GM12865 (cell line): ENCODE data around the gene MRTFA.

ENCODE experiments used
- DNase-seq: peaks from one replicate; pipeline ENCODE4 v3.0.0; 2010; ENCODE audit warnings: low read depth
- H3K4me3 ChIP-seq: 2 replicates; pipeline ENCODE4 v1.5.1; 2011; ENCODE audit warnings: mild to moderate bottlenecking, low read depth, low read length, control low read depth
- TF ChIP-seq, protein P1 (sequence below): IDR thresholded peaks from 2 replicates; pipeline ENCODE4 v1.5.1; 2011; ENCODE audit warnings: low read length, control low read depth, low read depth, inconsistent platforms; ENCODE audit not compliant: insufficient read depth; ENCODE audit errors: missing control alignments

MRTFA gene

DNA sequence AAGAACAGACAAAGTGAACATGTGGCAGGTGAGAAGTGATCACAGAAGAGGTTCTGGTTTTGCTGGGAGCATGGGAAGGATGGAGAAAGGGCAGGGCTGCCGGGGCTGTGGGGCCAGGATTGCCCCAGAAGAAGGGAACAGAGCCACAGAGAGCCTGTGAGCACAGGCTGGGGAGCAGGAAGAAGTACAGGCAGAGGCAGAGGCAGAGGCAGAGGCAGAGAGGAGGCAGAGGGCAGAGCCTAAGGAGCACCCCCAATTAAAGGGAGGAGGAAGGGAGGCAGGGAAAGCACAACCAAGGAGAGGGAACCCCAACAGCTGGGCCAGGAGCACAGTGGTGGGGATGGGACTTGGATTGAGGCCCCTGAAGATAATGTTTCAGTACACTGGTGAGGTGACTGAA is 214.6 kb downstream of the MRTFA start:
- TF ChIP-seq, protein P1, sequence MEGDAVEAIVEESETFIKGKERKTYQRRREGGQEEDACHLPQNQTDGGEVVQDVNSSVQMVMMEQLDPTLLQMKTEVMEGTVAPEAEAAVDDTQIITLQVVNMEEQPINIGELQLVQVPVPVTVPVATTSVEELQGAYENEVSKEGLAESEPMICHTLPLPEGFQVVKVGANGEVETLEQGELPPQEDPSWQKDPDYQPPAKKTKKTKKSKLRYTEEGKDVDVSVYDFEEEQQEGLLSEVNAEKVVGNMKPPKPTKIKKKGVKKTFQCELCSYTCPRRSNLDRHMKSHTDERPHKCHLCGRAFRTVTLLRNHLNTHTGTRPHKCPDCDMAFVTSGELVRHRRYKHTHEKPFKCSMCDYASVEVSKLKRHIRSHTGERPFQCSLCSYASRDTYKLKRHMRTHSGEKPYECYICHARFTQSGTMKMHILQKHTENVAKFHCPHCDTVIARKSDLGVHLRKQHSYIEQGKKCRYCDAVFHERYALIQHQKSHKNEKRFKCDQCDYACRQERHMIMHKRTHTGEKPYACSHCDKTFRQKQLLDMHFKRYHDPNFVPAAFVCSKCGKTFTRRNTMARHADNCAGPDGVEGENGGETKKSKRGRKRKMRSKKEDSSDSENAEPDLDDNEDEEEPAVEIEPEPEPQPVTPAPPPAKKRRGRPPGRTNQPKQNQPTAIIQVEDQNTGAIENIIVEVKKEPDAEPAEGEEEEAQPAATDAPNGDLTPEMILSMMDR = no peak
- no peak overlapping the region for H3K4me3 ChIP-seq
- DNase-seq = no peak

DNA sequence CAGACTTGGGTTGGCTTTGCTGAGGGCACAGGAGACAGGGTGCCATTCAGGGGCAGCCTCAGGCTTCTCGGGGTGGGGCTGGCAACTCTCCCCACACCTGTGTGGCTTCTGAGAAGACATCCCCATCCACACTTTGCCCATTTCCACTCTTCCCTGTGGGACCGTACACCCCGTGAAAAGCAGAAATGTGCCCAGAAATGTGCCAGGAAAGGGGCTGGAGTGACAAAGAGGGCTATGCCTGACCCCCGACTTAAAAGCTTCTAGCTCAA is 215.5 kb downstream of the MRTFA start:
- H3K4me3 ChIP-seq = no peak overlapping the region
- TF ChIP-seq, protein P1 = no peak
- no peak for DNase-seq

DNA sequence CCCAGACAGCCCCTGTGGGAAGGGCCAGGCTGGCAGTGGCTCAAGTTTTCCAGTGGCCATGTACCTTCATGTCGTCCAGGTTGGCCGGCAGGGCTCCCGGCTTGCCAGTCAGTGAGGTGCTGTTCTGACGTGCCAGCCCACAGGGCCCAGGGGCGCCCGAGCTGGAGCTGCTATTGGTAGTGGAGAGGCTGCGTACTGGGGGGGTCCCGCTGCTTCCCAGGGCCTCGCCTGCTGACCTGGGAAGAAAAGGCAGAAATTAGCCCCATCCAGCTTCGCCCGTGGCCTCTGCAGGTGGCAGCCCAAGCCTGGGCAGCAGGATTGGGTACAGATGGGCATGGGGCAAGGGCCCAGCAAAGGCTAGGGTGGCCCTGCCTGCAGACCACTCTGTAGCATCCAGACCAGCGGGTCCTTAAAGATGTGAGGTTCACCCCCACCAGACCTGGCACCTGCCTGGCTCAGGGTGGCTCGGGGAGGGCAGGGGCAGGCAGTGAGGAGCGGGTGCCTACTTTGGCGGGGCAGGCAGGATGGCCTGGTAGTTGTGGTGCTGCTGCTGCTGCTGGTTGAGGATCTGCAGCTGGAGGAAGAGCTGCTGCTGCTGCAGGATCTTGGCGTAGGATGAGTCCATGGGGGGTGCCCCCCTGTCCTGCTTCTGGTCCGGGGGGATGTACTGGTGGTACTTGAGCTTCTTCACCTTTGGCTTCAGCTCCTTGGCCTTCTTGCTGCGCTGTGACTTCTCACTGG is 216.0 kb downstream of the MRTFA start:
- TF ChIP-seq, protein P1 = no peak
- H3K4me3 ChIP-seq = no peak overlapping the region
- DNase-seq = no peak

DNA sequence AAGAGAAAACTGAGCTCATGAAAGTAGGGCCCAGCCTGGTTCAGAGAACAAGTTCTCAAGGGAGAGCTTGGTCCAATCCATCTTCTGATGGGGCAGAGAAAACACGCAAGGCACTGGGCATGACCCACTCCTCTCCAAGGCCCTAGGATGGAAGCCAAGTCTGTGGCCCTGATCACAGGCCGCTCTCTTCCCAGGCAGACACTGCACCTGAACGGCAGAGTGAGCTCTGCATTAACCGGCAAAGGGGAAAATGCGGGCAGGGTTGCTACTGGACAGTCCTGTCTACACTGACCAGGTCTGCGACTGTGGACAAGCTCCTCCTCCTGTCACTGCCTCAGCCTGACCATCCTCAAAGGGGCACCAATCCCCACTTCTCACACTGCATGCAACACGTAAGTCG is 216.8 kb downstream of the MRTFA start:
- TF ChIP-seq, protein P1 = no peak
- H3K4me3 ChIP-seq = no peak overlapping the region

DNA sequence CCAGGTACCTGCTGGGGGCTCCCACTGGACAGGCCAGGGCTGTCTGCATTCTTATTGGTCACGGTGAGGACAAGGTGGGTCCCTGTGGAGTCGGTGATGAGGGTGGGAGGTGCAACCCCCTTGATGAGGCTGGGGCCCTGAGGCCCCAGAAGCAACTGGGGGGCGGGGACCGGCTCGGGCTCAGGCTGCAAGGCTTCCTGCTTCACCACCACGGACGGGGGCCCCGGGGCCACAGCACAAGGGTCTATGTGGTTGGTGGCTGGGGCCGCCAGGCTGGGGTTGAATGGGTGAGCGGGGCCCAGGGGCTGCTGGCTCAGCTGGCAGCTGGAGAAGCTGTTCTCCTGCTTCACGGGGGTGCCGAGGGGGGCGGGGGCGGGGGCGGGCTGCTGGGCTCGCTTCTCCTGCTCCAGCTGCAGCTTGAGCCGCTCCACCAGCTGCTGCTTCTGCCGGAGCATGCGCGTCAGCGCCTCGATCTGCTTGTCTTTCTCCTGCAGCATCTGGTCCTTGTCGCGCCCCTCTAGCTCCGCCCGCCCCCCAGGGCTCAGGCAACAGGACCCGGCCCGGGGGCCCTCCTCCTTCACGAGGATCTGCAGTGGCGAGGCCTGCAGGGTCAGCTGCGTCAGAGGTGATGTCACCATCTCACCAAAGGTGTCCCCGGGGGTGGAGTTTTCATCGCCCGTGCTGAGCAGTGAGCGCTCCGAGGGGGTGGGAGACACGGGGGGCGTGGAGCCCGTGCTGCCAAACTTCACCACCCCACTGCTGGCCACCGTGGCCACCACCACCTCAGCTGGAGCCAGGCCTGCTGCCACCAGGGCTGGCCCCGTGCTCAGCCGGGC is 217.9 kb downstream of the MRTFA start:
- H3K4me3 ChIP-seq = no peak overlapping the region
- no peak for DNase-seq

More for the DNA sequence above, 216.8 kb downstream of the MRTFA start:
- no peak for DNase-seq

DNA sequence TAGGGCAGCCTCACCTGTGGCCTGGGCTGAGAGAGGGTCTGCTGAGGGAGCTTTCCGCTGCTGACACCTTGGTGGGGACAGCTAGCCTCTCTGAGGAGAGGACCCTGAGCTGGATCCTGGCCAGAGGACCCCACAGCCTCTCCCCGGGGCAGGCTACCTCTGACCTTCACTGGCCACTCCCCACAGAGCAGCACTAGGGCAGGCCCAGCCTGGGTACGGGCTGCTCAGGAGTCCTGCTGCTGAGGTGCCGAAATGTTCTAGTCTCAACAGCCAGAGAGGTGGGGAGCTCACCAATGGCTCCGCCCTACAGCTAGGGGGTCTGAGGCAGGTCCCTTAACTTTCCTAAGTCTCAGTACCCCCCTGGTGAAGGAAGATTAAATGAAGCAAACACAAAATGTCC is 218.6 kb downstream of the MRTFA start:
- no peak overlapping the region for H3K4me3 ChIP-seq
- TF ChIP-seq, protein P1 = no peak
- DNase-seq = no peak

More for the DNA sequence above, 217.9 kb downstream of the MRTFA start:
- TF ChIP-seq, protein P1 = no peak
